ENCODE results near the gene REXO1. TPM values are rescaled to one million over a fixed set of nuclear protein-coding genes. Genes with fewer than 3 reads are reported as not detected.

The REXO1 gene
- total and polyA plus RNA-seq, 9 of the 15 experiments (the other 6 are each of a cell fraction or from before 2014, with no cell fraction given) = 0.04 to 63.3 (median 15.8) TPM

- TF ChIP-seq PHF8 (IDR thresholded peaks at IDR 0.05; ENCODE audit: borderline replicate concordance, low read length) (peak; percentile 67; the same call in 1 of the 2 replicates), ATF1 (CRISPR knock-in tag; IDR thresholded peaks at IDR 0.05) (no peak), ATF1 (tag; IDR thresholded peaks at IDR 0.05) (peak; percentile 44), CUX1 (CRISPR knock-in tag; IDR thresholded peaks at IDR 0.05) (no peak), HLTF (IDR thresholded peaks at IDR 0.05) (peak; percentile 67; the same call in 1 of the 2 replicates), CREB3 (tag; conservative IDR thresholded peaks at IDR 0.05; ENCODE audit: low read depth) (no peak), MTA1 (IDR thresholded peaks at IDR 0.05; ENCODE audit: borderline replicate concordance) (peak; percentile 42; the same call in 1 of the 2 replicates), ZNF639 (CRISPR knock-in tag; conservative IDR thresholded peaks at IDR 0.05 in 1 of 2, IDR thresholded peaks at IDR 0.05 in 1 of 2) (peak in 1 of 2 experiments; percentile 97; a peak in 2 of 4 replicates), IRF2 (CRISPR knock-in tag; IDR thresholded peaks at IDR 0.05) (no peak), PHF20 (IDR thresholded peaks at IDR 0.05; ENCODE audit: partially characterized antibody) (peak; percentile 34)
These were observed 15.6 kb upstream of the REXO1 start (continued) for GRCh38 chr19:1863638-1864479.

All from K562 (cell line).